ENCODE measurements around the gene MRPL4.
"Not testable (repeated sequence)": the region's sequence is repeated elsewhere in the genome, so short reads cannot be mapped to it uniquely, and the experiment has no call there.

Gene MRPL4

GRCh38 chr19:10233946-10234345 lies 18.1 kb upstream of the MRPL4 start:
- Histone ChIP-seq H3K79me1 (ENCODE audit: low read depth, low read length) (peaks cover 9% of the 10 kb centered on the region), H2AFZ (ENCODE audit: low read length) (no peak overlapping the region), H4K91ac (ENCODE audit: low read depth, low read length, poor library complexity) (no peak overlapping the region), H4K8ac (ENCODE audit: low read depth, low read length) (no peak overlapping the region), H3K4ac (ENCODE audit: low read length) (no peak overlapping the region), H2BK12ac (ENCODE audit: low read length) (no peak overlapping the region), H3K36me3 (replicated peaks in 1 of 2; ENCODE audit: control insufficient read depth in 2 of 2, insufficient read depth in 2 of 2, low read length in 2 of 2) (no peaks in the 10 kb centered on the region), H3K9me3 (replicated peaks in 1 of 2; ENCODE audit: control insufficient read depth in 2 of 2, insufficient read depth in 1 of 2, low read depth in 1 of 2, low read length in 2 of 2) (no peaks in the 10 kb centered on the region), H2BK5ac (ENCODE audit: low read length) (no peak overlapping the region), H3K9ac (ENCODE audit: low read depth, low read length, poor library complexity) (no peak overlapping the region), H3K4me3 (ENCODE audit: low read length in 2 of 2) (no peak overlapping the region), H3K4me2 (ENCODE audit: insufficient read depth, low read length, poor library complexity, severe bottlenecking) (no peak overlapping the region), H2BK15ac (ENCODE audit: low read length) (no peak overlapping the region), H3K14ac (ENCODE audit: low read length) (no peak overlapping the region), H2AK5ac (ENCODE audit: low read depth, low read length) (no peak overlapping the region), H3K4me1 (ENCODE audit: control insufficient read depth in 2 of 2, insufficient read depth in 1 of 2, low read depth in 1 of 2, low read length in 2 of 2) (peaks cover 4 to 16% of the 10 kb centered on the region in 2 donors), H3K27ac (replicated peaks; ENCODE audit: low read length) (no peak overlapping the region), H2BK120ac (ENCODE audit: low read depth, low read length) (no peak overlapping the region), H3K23ac (ENCODE audit: low read depth, low read length, poor library complexity) (no peak overlapping the region), H3K18ac (ENCODE audit: low read length) (no peak overlapping the region), H3K27me3 (ENCODE audit: control insufficient read depth in 3 of 3, insufficient read depth in 3 of 3, low read depth in 1 of 3, low read length in 3 of 3) (no peaks in the 10 kb centered on the region)
- no peak for DNase-seq (ENCODE audit: low spot score)
- no CpG with 5 or more reads among the region's 4 CpGs for WGBS, 2 donors (ENCODE audit: extremely low coverage in 2 of 2, insufficient read length in 2 of 2, insufficient replicate concordance in 1 of 2)

- no peak overlapping the region for H4K8ac ChIP-seq (ENCODE audit: low read depth, low read length)
- H2AFZ ChIP-seq (ENCODE audit: low read length), result no peak overlapping the region
- no peaks in the 10 kb centered on the region for H3K9me3 ChIP-seq (replicated peaks in 1 of 2; ENCODE audit: control insufficient read depth in 2 of 2, insufficient read depth in 1 of 2, low read depth in 1 of 2, low read length in 2 of 2)
- no peaks in the 10 kb centered on the region for H3K27me3 ChIP-seq (ENCODE audit: control insufficient read depth in 3 of 3, insufficient read depth in 3 of 3, low read depth in 1 of 3, low read length in 3 of 3)
- no peak overlapping the region for H3K4me2 ChIP-seq (ENCODE audit: insufficient read depth, low read length, poor library complexity, severe bottlenecking)
- no peak for DNase-seq (ENCODE audit: low spot score)
- no peak overlapping the region for H2BK5ac ChIP-seq (ENCODE audit: low read length)
- H2BK15ac ChIP-seq (ENCODE audit: low read length), result no peak overlapping the region
- H3K14ac ChIP-seq (ENCODE audit: low read length), result no peak overlapping the region
- no peak overlapping the region for H3K27ac ChIP-seq (replicated peaks; ENCODE audit: low read length)
- no peak overlapping the region for H2BK12ac ChIP-seq (ENCODE audit: low read length)
- no peak overlapping the region for H4K91ac ChIP-seq (ENCODE audit: low read depth, low read length, poor library complexity)
- H2BK120ac ChIP-seq (ENCODE audit: low read depth, low read length), result no peak overlapping the region
- H3K18ac ChIP-seq (ENCODE audit: low read length), result no peak overlapping the region
- peaks cover 0 to 11% of the 10 kb centered on the region in 2 donors for H3K4me1 ChIP-seq (ENCODE audit: control insufficient read depth in 2 of 2, insufficient read depth in 1 of 2, low read depth in 1 of 2, low read length in 2 of 2)
- no peak overlapping the region for H3K9ac ChIP-seq (ENCODE audit: low read depth, low read length, poor library complexity)
- H3K36me3 ChIP-seq (replicated peaks in 1 of 2; ENCODE audit: control insufficient read depth in 2 of 2, insufficient read depth in 2 of 2, low read length in 2 of 2), result no peaks in the 10 kb centered on the region
- peaks cover 9% of the 10 kb centered on the region for H3K79me1 ChIP-seq (ENCODE audit: low read depth, low read length)
- H2AK5ac ChIP-seq (ENCODE audit: low read depth, low read length), result no peak overlapping the region
- no peak overlapping the region for H3K4ac ChIP-seq (ENCODE audit: low read length)
- no peak overlapping the region for H3K4me3 ChIP-seq (ENCODE audit: low read length in 2 of 2)
- no peak overlapping the region for H3K23ac ChIP-seq (ENCODE audit: low read depth, low read length, poor library complexity)
- WGBS, 2 donors (ENCODE audit: extremely low coverage in 2 of 2, insufficient read length in 2 of 2, insufficient replicate concordance in 1 of 2), result no CpG with 5 or more reads among the region's 4 CpGs
These were observed 17.0 kb upstream of the MRPL4 start for GRCh38 chr19:10235003-10235402.

GRCh38 chr19:10235409-10235808 lies 16.6 kb upstream of the MRPL4 start:
- peaks cover 0 to 11% of the 10 kb centered on the region in 2 donors for H3K4me1 ChIP-seq (ENCODE audit: control insufficient read depth in 2 of 2, insufficient read depth in 1 of 2, low read depth in 1 of 2, low read length in 2 of 2)
- not testable (repeated sequence) for H2BK5ac ChIP-seq (ENCODE audit: low read length); H3K14ac ChIP-seq (ENCODE audit: low read length); H2AK5ac ChIP-seq (ENCODE audit: low read depth, low read length); H4K91ac ChIP-seq (ENCODE audit: low read depth, low read length, poor library complexity); H2BK15ac ChIP-seq (ENCODE audit: low read length); H3K36me3 ChIP-seq (replicated peaks in 1 of 2; ENCODE audit: control insufficient read depth in 2 of 2, insufficient read depth in 2 of 2, low read length in 2 of 2); H3K9me3 ChIP-seq (replicated peaks in 1 of 2; ENCODE audit: control insufficient read depth in 2 of 2, insufficient read depth in 1 of 2, low read depth in 1 of 2, low read length in 2 of 2); H3K9ac ChIP-seq (ENCODE audit: low read depth, low read length, poor library complexity); H3K18ac ChIP-seq (ENCODE audit: low read length); DNase-seq (ENCODE audit: low spot score); H3K23ac ChIP-seq (ENCODE audit: low read depth, low read length, poor library complexity); H2BK12ac ChIP-seq (ENCODE audit: low read length); H3K4me2 ChIP-seq (ENCODE audit: insufficient read depth, low read length, poor library complexity, severe bottlenecking); H3K4me3 ChIP-seq (ENCODE audit: low read length in 2 of 2); H3K27ac ChIP-seq (replicated peaks; ENCODE audit: low read length); H3K27me3 ChIP-seq (ENCODE audit: control insufficient read depth in 3 of 3, insufficient read depth in 3 of 3, low read depth in 1 of 3, low read length in 3 of 3); H3K79me1 ChIP-seq (ENCODE audit: low read depth, low read length); H4K8ac ChIP-seq (ENCODE audit: low read depth, low read length); H2AFZ ChIP-seq (ENCODE audit: low read length); H3K4ac ChIP-seq (ENCODE audit: low read length); H2BK120ac ChIP-seq (ENCODE audit: low read depth, low read length)
- no CpG with 5 or more reads among the region's 7 CpGs for WGBS, 2 donors (ENCODE audit: extremely low coverage in 2 of 2, insufficient read length in 2 of 2, insufficient replicate concordance in 1 of 2)

GRCh38 chr19:10237702-10238101 lies 14.3 kb upstream of the MRPL4 start:
- Histone ChIP-seq H2BK15ac (ENCODE audit: low read length) (no peak overlapping the region), H3K23ac (ENCODE audit: low read depth, low read length, poor library complexity) (peak overlapping the region; percentile 85), H3K27ac (replicated peaks; ENCODE audit: low read length) (no peak overlapping the region), H3K4me2 (ENCODE audit: insufficient read depth, low read length, poor library complexity, severe bottlenecking) (no peak overlapping the region), H2BK5ac (ENCODE audit: low read length) (peak overlapping the region; percentile 66), H2BK12ac (ENCODE audit: low read length) (no peak overlapping the region), H4K91ac (ENCODE audit: low read depth, low read length, poor library complexity) (no peak overlapping the region), H2AFZ (ENCODE audit: low read length) (no peak overlapping the region), H3K4ac (ENCODE audit: low read length) (no peak overlapping the region), H3K4me3 (ENCODE audit: low read length in 2 of 2) (no peak overlapping the region), H2AK5ac (ENCODE audit: low read depth, low read length) (no peak overlapping the region), H3K36me3 (replicated peaks in 1 of 2; ENCODE audit: control insufficient read depth in 2 of 2, insufficient read depth in 2 of 2, low read length in 2 of 2) (no peaks in the 10 kb centered on the region), H2BK120ac (ENCODE audit: low read depth, low read length) (no peak overlapping the region), H3K4me1 (ENCODE audit: control insufficient read depth in 2 of 2, insufficient read depth in 1 of 2, low read depth in 1 of 2, low read length in 2 of 2) (peaks cover 0 to 10% of the 10 kb centered on the region in 2 donors), H3K18ac (ENCODE audit: low read length) (no peak overlapping the region), H4K8ac (ENCODE audit: low read depth, low read length) (no peak overlapping the region), H3K9me3 (replicated peaks in 1 of 2; ENCODE audit: control insufficient read depth in 2 of 2, insufficient read depth in 1 of 2, low read depth in 1 of 2, low read length in 2 of 2) (no peaks in the 10 kb centered on the region), H3K14ac (ENCODE audit: low read length) (no peak overlapping the region), H3K79me1 (ENCODE audit: low read depth, low read length) (peaks cover 3% of the 10 kb centered on the region), H3K9ac (ENCODE audit: low read depth, low read length, poor library complexity) (no peak overlapping the region), H3K27me3 (ENCODE audit: control insufficient read depth in 3 of 3, insufficient read depth in 3 of 3, low read depth in 1 of 3, low read length in 3 of 3) (no peaks in the 10 kb centered on the region)
- WGBS, 2 donors (ENCODE audit: extremely low coverage in 2 of 2, insufficient read length in 2 of 2, insufficient replicate concordance in 1 of 2), result no CpG with 5 or more reads among the region's 6 CpGs
- DNase-seq (ENCODE audit: low spot score), result no peak

Measured in neuronal stem cell (in vitro differentiated cells).